Measurements from ENCODE around the gene MYOG.

MYOG gene

GRCh38 chr1:203083463-203083921 is 2.3 kb downstream of the MYOG start:
- TF ChIP-seq CTCF (conservative IDR thresholded peaks at IDR 0.05; ENCODE audit: low read depth, low read length): no peak
- Histone ChIP-seq H3K4me2 (no peak overlapping the region), H3K27me3 (ENCODE audit: insufficient read depth, low read depth) (no peaks in the 10 kb centered on the region), H4K20me1 (ENCODE audit: insufficient read depth) (no peaks in the 10 kb centered on the region), H3K9ac (no peak overlapping the region), H3K4me3 (IDR thresholded peaks at IDR 0.05; ENCODE audit: insufficient read depth, low read depth, low read length) (no peak overlapping the region), H3K79me2 (ENCODE audit: insufficient read depth, low read depth) (no peaks in the 10 kb centered on the region), H3K36me3 (ENCODE audit: insufficient read depth) (no peaks in the 10 kb centered on the region), H2AFZ (ENCODE audit: low read depth) (no peak overlapping the region), H3K4me1 (ENCODE audit: low read depth, poor library complexity, severe bottlenecking) (no peaks in the 10 kb centered on the region), H3K27ac (no peak overlapping the region)

- Histone ChIP-seq H3K4me2 (no peak overlapping the region), H3K9ac (no peak overlapping the region), H3K27me3 (ENCODE audit: insufficient read depth, low read depth) (no peaks in the 10 kb centered on the region), H3K27ac (no peak overlapping the region), H2AFZ (ENCODE audit: low read depth) (no peak overlapping the region), H3K79me2 (ENCODE audit: insufficient read depth, low read depth) (no peaks in the 10 kb centered on the region), H3K4me1 (ENCODE audit: low read depth, poor library complexity, severe bottlenecking) (no peaks in the 10 kb centered on the region), H3K4me3 (IDR thresholded peaks at IDR 0.05; ENCODE audit: insufficient read depth, low read depth, low read length) (no peak overlapping the region), H3K36me3 (ENCODE audit: insufficient read depth) (no peaks in the 10 kb centered on the region), H4K20me1 (ENCODE audit: insufficient read depth) (no peaks in the 10 kb centered on the region)
- TF ChIP-seq CTCF (conservative IDR thresholded peaks at IDR 0.05; ENCODE audit: low read depth, low read length): no peak
These were observed 3.0 kb downstream of the MYOG start for GRCh38 chr1:203082571-203083462.

GRCh38 chr1:203082231-203082505 is 3.6 kb downstream of the MYOG start:
- H3K4me1 ChIP-seq (ENCODE audit: low read depth, poor library complexity, severe bottlenecking): no peaks in the 10 kb centered on the region
- no peak overlapping the region for H3K4me2 ChIP-seq
- H3K27ac ChIP-seq: no peak overlapping the region
- H3K36me3 ChIP-seq (ENCODE audit: insufficient read depth): no peaks in the 10 kb centered on the region
- H4K20me1 ChIP-seq (ENCODE audit: insufficient read depth): no peaks in the 10 kb centered on the region
- H3K9ac ChIP-seq: no peak overlapping the region
- H2AFZ ChIP-seq (ENCODE audit: low read depth): no peak overlapping the region
- no peaks in the 10 kb centered on the region for H3K79me2 ChIP-seq (ENCODE audit: insufficient read depth, low read depth)
- H3K27me3 ChIP-seq (ENCODE audit: insufficient read depth, low read depth): no peaks in the 10 kb centered on the region
- TF ChIP-seq CTCF (conservative IDR thresholded peaks at IDR 0.05; ENCODE audit: low read depth, low read length): no peak
- no peak overlapping the region for H3K4me3 ChIP-seq (IDR thresholded peaks at IDR 0.05; ENCODE audit: insufficient read depth, low read depth, low read length)

- Histone ChIP-seq H3K27me3 (ENCODE audit: insufficient read depth, low read depth) (no peaks in the 10 kb centered on the region), H2AFZ (ENCODE audit: low read depth) (no peak overlapping the region)
These were observed 4.2 kb downstream of the MYOG start for GRCh38 chr1:203081465-203082230.

More at GRCh38 chr1:203081465-203082230, 4.2 kb downstream of the MYOG start:
- Histone ChIP-seq H3K4me1 (ENCODE audit: low read depth, poor library complexity, severe bottlenecking) (no peaks in the 10 kb centered on the region), H3K36me3 (ENCODE audit: insufficient read depth) (no peaks in the 10 kb centered on the region), H4K20me1 (ENCODE audit: insufficient read depth) (no peaks in the 10 kb centered on the region), H3K4me2 (no peak overlapping the region), H3K9ac (no peak overlapping the region), H3K27ac (no peak overlapping the region), H3K79me2 (ENCODE audit: insufficient read depth, low read depth) (no peaks in the 10 kb centered on the region), H3K4me3 (IDR thresholded peaks at IDR 0.05; ENCODE audit: insufficient read depth, low read depth, low read length) (no peak overlapping the region)
- TF ChIP-seq CTCF (conservative IDR thresholded peaks at IDR 0.05; ENCODE audit: low read depth, low read length): no peak
